H9 (cell line): ENCODE data around the gene NRP1. TPM values are rescaled to one million over a fixed set of nuclear protein-coding genes. Genes with fewer than 3 reads are reported as not detected.

Experiments
- DNase-seq: peaks from one replicate; pipeline ENCODE4 v3.0.0-alpha.2; 2017
- H2AFZ ChIP-seq: one replicate; pipeline ENCODE4 v1.6.1; 2013; ENCODE audit warnings: mild to moderate bottlenecking, low read length, control low read depth, moderate library complexity
- H2AK5ac ChIP-seq: 2 replicates; pipeline ENCODE4 v1.6.1; 2013; ENCODE audit warnings: low read length, control low read depth, mixed read lengths; ENCODE audit not compliant: insufficient read length
- H2BK120ac ChIP-seq: one replicate; pipeline ENCODE4 v1.6.1; 2013; ENCODE audit warnings: low read depth, mild to moderate bottlenecking, low read length, control low read depth, inconsistent platforms; ENCODE audit not compliant: poor library complexity, severe bottlenecking
- H2BK12ac ChIP-seq: 2 replicates; pipeline ENCODE4 v1.6.1; 2013; ENCODE audit warnings: low read length, control low read depth, mixed read lengths, low read depth; ENCODE audit not compliant: insufficient read length
- H2BK15ac ChIP-seq: 2 replicates; pipeline ENCODE4 v1.6.1; 2013; ENCODE audit warnings: low read depth, low read length, control low read depth
- H2BK20ac ChIP-seq: one replicate; pipeline ENCODE4 v1.6.1; 2013; ENCODE audit warnings: low read depth, mild to moderate bottlenecking, low read length, control low read depth, inconsistent platforms; ENCODE audit not compliant: poor library complexity, severe bottlenecking
- H2BK5ac ChIP-seq: 2 replicates; pipeline ENCODE4 v1.6.1; 2013; ENCODE audit warnings: low read length, control low read depth, mixed read lengths; ENCODE audit not compliant: insufficient read length
- H3K14ac ChIP-seq: 2 replicates; pipeline ENCODE4 v1.6.1; 2013; ENCODE audit warnings: low read length, control low read depth; ENCODE audit not compliant: insufficient read depth
- H3K18ac ChIP-seq: 2 replicates; pipeline ENCODE4 v1.6.1; 2013; ENCODE audit warnings: low read depth, mild to moderate bottlenecking, mixed read lengths, low read length, control low read depth; ENCODE audit not compliant: insufficient read length
- H3K23ac ChIP-seq: 2 replicates; pipeline ENCODE4 v1.6.1; 2013; ENCODE audit warnings: low read length, control low read depth, mixed read lengths, low read depth; ENCODE audit not compliant: insufficient read length
- H3K23me2 ChIP-seq: 2 replicates; pipeline ENCODE4 v1.6.1; 2013; ENCODE audit warnings: low read depth, mild to moderate bottlenecking, mixed read lengths, low read length, control low read depth; ENCODE audit not compliant: insufficient read length, poor library complexity, severe bottlenecking
- H3K27ac ChIP-seq: 2 replicates; pipeline ENCODE4 v1.5.1; 2013; ENCODE audit warnings: low read length, control low read depth, mixed read lengths, low read depth; ENCODE audit not compliant: insufficient read length
- H3K27me3 ChIP-seq: 2 replicates; pipeline ENCODE4 v1.6.1; 2013; ENCODE audit warnings: low read length, control low read depth, inconsistent platforms; ENCODE audit not compliant: insufficient read depth
- H3K4ac ChIP-seq: 2 replicates; pipeline ENCODE4 v1.6.1; 2013; ENCODE audit warnings: low read depth, mild to moderate bottlenecking, control low read depth, inconsistent platforms, low read length, moderate library complexity
- H3K4me1 ChIP-seq: 2 replicates; pipeline ENCODE4 v1.6.1; 2013; ENCODE audit warnings: low read length, control low read depth, inconsistent platforms; ENCODE audit not compliant: insufficient read depth
- H3K4me2 ChIP-seq: 2 replicates; pipeline ENCODE4 v1.6.1; 2013; ENCODE audit warnings: low read length, control low read depth, mixed read lengths; ENCODE audit not compliant: insufficient read length, insufficient read depth
- H3K56ac ChIP-seq: 2 replicates; pipeline ENCODE4 v1.6.1; 2013; ENCODE audit warnings: low read depth, mild to moderate bottlenecking, mixed read lengths, low read length, control low read depth; ENCODE audit not compliant: insufficient read length
- H3K79me1 ChIP-seq: 2 replicates; pipeline ENCODE4 v1.6.1; 2013; ENCODE audit warnings: low read depth, mild to moderate bottlenecking, moderate library complexity, low read length, control low read depth, inconsistent platforms; ENCODE audit not compliant: insufficient read depth, poor library complexity, severe bottlenecking
- H3K79me2 ChIP-seq: 2 replicates; pipeline ENCODE4 v1.6.1; 2013; ENCODE audit warnings: low read length, control low read depth, inconsistent platforms; ENCODE audit not compliant: insufficient read depth
- H3K9ac ChIP-seq: 2 replicates; pipeline ENCODE4 v1.6.1; 2013; ENCODE audit warnings: low read length, control low read depth, mixed read lengths; ENCODE audit not compliant: insufficient read length; ENCODE audit errors: extremely low read depth
- H3K9me3 ChIP-seq: one replicate; pipeline ENCODE4 v1.6.1; 2013; ENCODE audit warnings: low read depth, low read length, inconsistent platforms; ENCODE audit not compliant: control insufficient read depth
- H3T11ph ChIP-seq: one replicate; pipeline ENCODE4 v1.6.1; 2013; ENCODE audit warnings: mild to moderate bottlenecking, low read length, control low read depth, inconsistent platforms
- H4K20me1 ChIP-seq: one replicate; pipeline ENCODE4 v1.6.1; 2013; ENCODE audit not compliant: control insufficient read depth, insufficient read length, insufficient read depth
- H4K5ac ChIP-seq: 2 replicates; pipeline ENCODE4 v1.6.1; 2013; ENCODE audit warnings: low read depth, mild to moderate bottlenecking, mixed read lengths, low read length, control low read depth; ENCODE audit not compliant: insufficient read length
- H4K8ac ChIP-seq: replicated peaks from 2 replicates; pipeline ENCODE4 v1.6.1; 2013; ENCODE audit warnings: low read length, control low read depth, mixed read lengths, low read depth; ENCODE audit not compliant: insufficient read length
- H4K91ac ChIP-seq: 2 replicates; pipeline ENCODE4 v1.6.1; 2013; ENCODE audit warnings: low read depth, mild to moderate bottlenecking, moderate library complexity, mixed read lengths, low read length, control low read depth; ENCODE audit not compliant: insufficient read length
- H3K27ac Mint-ChIP-seq, 3 experiments: 2 replicates in 2 of 3; 3 replicates in 1 of 3; pipeline ENCODE4 v1.8.0; 2020 to 2021; ENCODE audit warnings: mixed read lengths in 3 of 3, mild to moderate bottlenecking in 1 of 3, moderate library complexity in 1 of 3
- H3K27me3 Mint-ChIP-seq: 2 replicates; pipeline ENCODE4 v1.8.0; 2021; ENCODE audit warnings: low read depth, mild to moderate bottlenecking, moderate library complexity, mixed read lengths
- H3K36me3 Mint-ChIP-seq, 3 experiments: 2 replicates in 2 of 3; 3 replicates in 1 of 3; pipeline ENCODE4 v1.8.0; 2020 to 2021; ENCODE audit warnings: low read depth in 3 of 3, mixed read lengths in 3 of 3; ENCODE audit not compliant: insufficient read depth in 1 of 3
- H3K4me1 Mint-ChIP-seq, 2 experiments: 2 replicates each; pipeline ENCODE4 v1.8.0; 2020; ENCODE audit warnings: mixed read lengths in 2 of 2
- H3K4me3 Mint-ChIP-seq, 2 experiments: 2 replicates in 1 of 2; 3 replicates in 1 of 2; pipeline ENCODE4 v1.8.0; 2020 to 2021; ENCODE audit warnings: mild to moderate bottlenecking in 2 of 2, mixed read lengths in 2 of 2, moderate library complexity in 1 of 2
- H3K9me3 Mint-ChIP-seq, 2 experiments: 2 replicates in 1 of 2; 3 replicates in 1 of 2; pipeline ENCODE4 v1.8.0; 2020; ENCODE audit warnings: mild to moderate bottlenecking in 2 of 2, mixed read lengths in 2 of 2, moderate library complexity in 1 of 2
- CTCF ChIP-seq: fragments of 200-600 bp; sonication (generic); conservative IDR thresholded peaks from 3 replicates; pipeline ENCODE4 v1.8.0; 2021; ENCODE audit warnings: antibody characterized with exemption, mild to moderate bottlenecking
- WGBS: extraction: QIAGEN DNeasy Blood & Tissue Kit; methylation state at CpG from one replicate; pipeline ENCODE4 v1.1.7; 2013; ENCODE audit warnings: missing lambda C conversion rate, low lambda C conversion rate, mixed read lengths; ENCODE audit not compliant: insufficient read length; ENCODE audit errors: extremely low coverage; 5-methylcytosine and 5-hydroxymethylcytosine counted together
- total RNA-seq: library from RNA; stranded (reverse); gene quantifications from 2 replicates; pipeline ENCODE4 v1.2.1, GENCODE V29; 2021

NRP1 gene
- total RNA-seq, 1 experiment from 2014 or later = 4.6 TPM

GRCh38 chr10:33186150-33186549 lies 148.3 kb downstream of the NRP1 start:
- Histone ChIP-seq H4K5ac (no peak overlapping the region), H3K27ac (no peak overlapping the region), H4K8ac (no peak overlapping the region), H4K20me1 (no peaks in the 10 kb centered on the region), H3K4ac (no peak overlapping the region), H2AK5ac (no peak overlapping the region), H2AFZ (no peak overlapping the region), H3K23me2 (no peaks in the 10 kb centered on the region), H3K79me1 (no peaks in the 10 kb centered on the region), H3K23ac (no peak overlapping the region), H3T11ph (no peak overlapping the region), H3K18ac (no peak overlapping the region), H3K14ac (no peak overlapping the region), H3K27me3 (no peaks in the 10 kb centered on the region), H2BK120ac (no peak overlapping the region), H3K4me2 (no peak overlapping the region), H3K4me1 (peaks cover 10% of the 10 kb centered on the region; the same call in 1 of the 2 replicates), H2BK12ac (no peak overlapping the region), H2BK15ac (no peak overlapping the region), H2BK5ac (no peak overlapping the region), H3K9ac (no peak overlapping the region), H4K91ac (no peak overlapping the region), H3K9me3 (no peaks in the 10 kb centered on the region), H3K56ac (no peak overlapping the region), H3K79me2 (no peaks in the 10 kb centered on the region), H2BK20ac (no peak overlapping the region)
- H3K27me3 Mint-ChIP-seq = peaks cover 4% of the 10 kb centered on the region
- peaks cover 15 to 18% of the 10 kb centered on the region in 2 experiments for H3K4me1 Mint-ChIP-seq
- TF ChIP-seq CTCF = no peak
- H3K4me3 Mint-ChIP-seq = no peak overlapping the region
- H3K9me3 Mint-ChIP-seq = no peaks in the 10 kb centered on the region
- DNase-seq = no peak
- WGBS = no CpG with 5 or more reads among the region's 7 CpGs
- H3K36me3 Mint-ChIP-seq = no peaks in the 10 kb centered on the region
- no peak overlapping the region for H3K27ac Mint-ChIP-seq
